Body of pancreas (tissue), 4 donors: ENCODE measurements around the gene CYFIP2. TPM values are rescaled to one million over a fixed set of nuclear protein-coding genes. Genes with fewer than 3 reads are reported as not detected.

Experiments used
- ATAC-seq: fragments of 150-250 bp; one replicate; pipeline ENCODE4 v1.9.1; 2016
- DNase-seq, 4 donors: peaks; one replicate each; pipeline ENCODE4 v3.0.0-alpha.2; 2019
- H3K27ac ChIP-seq, 4 donors: fragments of 200-600 bp; sonication (generic); 1 replicate in 3 of 4; 2 replicates in 1 of 4; pipeline versions ENCODE4 v1.5.1 to v1.6.1; 2016 to 2019; ENCODE audit warnings: mild to moderate bottlenecking in 1 of 4, mixed read lengths in 1 of 4, moderate library complexity in 1 of 4
- H3K27me3 ChIP-seq, 2 donors: fragments of 200-600 bp; sonication (generic); one replicate each; pipeline ENCODE4 v1.6.0; 2016; ENCODE audit warnings: mild to moderate bottlenecking in 1 of 2
- H3K36me3 ChIP-seq, 2 donors: fragments of 200-600 bp; sonication (generic); replicated peaks in 1 of 2; 2 replicates each; pipeline ENCODE4 v1.5.1; 2016; ENCODE audit warnings: low read depth in 2 of 2; ENCODE audit not compliant: insufficient read depth in 1 of 2
- H3K4me1 ChIP-seq: fragments of 200-600 bp; sonication (generic); one replicate; pipeline ENCODE4 v1.6.0; 2016
- H3K4me3 ChIP-seq, 2 donors: fragments of 200-600 bp; sonication (generic); 1 replicate in 1 of 2; 2 replicates in 1 of 2; pipeline ENCODE4 v1.5.1; 2016 to 2019
- H3K9me3 ChIP-seq, 3 donors: fragments of 200-600 bp; sonication (generic); 1 replicate in 2 of 3; 2 replicates in 1 of 3; pipeline ENCODE4 v1.5.1; 2016
- CTCF ChIP-seq, 7 experiments: fragments of 450-650 bp in 4 of 7; fragments of 200-600 bp in 3 of 7; sonication (generic) in 3 of 7; IDR thresholded peaks; one replicate each; pipeline ENCODE4 v1.5.1; 2016 to 2019; ENCODE audit warnings: antibody characterized with exemption in 7 of 7
- POLR2A ChIP-seq, 3 donors: fragments of 450-650 bp; IDR thresholded peaks; one replicate each; pipeline ENCODE4 v1.6.1; 2016; ENCODE audit warnings: antibody characterized with exemption in 3 of 3, mild to moderate bottlenecking in 2 of 3
- WGBS, 2 donors: methylation state at CpG; one replicate each; pipeline ENCODE4 v1.1.5; 2017; 5-methylcytosine and 5-hydroxymethylcytosine counted together
- intact Hi-C: fragments of 100-400 bp; cut with DNase I; formaldehyde crosslinking; loops from one replicate; pipeline ENCODE4 v1.15.1; 2023
- total RNA-seq, 2 donors: library from RNA; depleted of rRNA; stranded (reverse); fragments of >200 nt; gene quantifications; one replicate each; pipeline ENCODE4 v1.1.0, GENCODE V29; 2016

The CYFIP2 gene
- total RNA-seq, 2 donors from 2014 or later = 15.6 to 22.1 TPM

- DNase-seq = no peak
- 88 to 89% methylated on average over 2 of the region's 2 CpGs for WGBS, 2 donors
- ATAC-seq = no peak
- Histone ChIP-seq H3K27ac (no peak overlapping the region), H3K36me3 (peaks cover 0 to 4% of the 10 kb centered on the region in 2 donors), H3K9me3 (no peaks in the 10 kb centered on the region), H3K4me1 (no peaks in the 10 kb centered on the region), H3K27me3 (no peaks in the 10 kb centered on the region), H3K4me3 (no peak overlapping the region)
- no peak for TF ChIP-seq POLR2A (IDR thresholded peaks at IDR 0.05)
- TF ChIP-seq CTCF (IDR thresholded peaks at IDR 0.05) = no peak
- intact Hi-C loops = no loop called here
These were observed 93.6 kb downstream of the CYFIP2 start for GRCh38 chr5:157359356-157360055.

GRCh38 chr5:157362012-157362411, 96.1 kb downstream of the CYFIP2 start:
- no peak for ATAC-seq
- 60 to 71% methylated on average over 3 of the region's 3 CpGs for WGBS, 2 donors
- intact Hi-C loops = no loop called here
- no peak overlapping the region for H3K27ac ChIP-seq
- H3K36me3 ChIP-seq = peaks cover 0 to 4% of the 10 kb centered on the region in 2 donors
- no peaks in the 10 kb centered on the region for H3K9me3 ChIP-seq
- no peak overlapping the region for H3K4me3 ChIP-seq
- DNase-seq = no peak
- no peaks in the 10 kb centered on the region for H3K27me3 ChIP-seq
- no peaks in the 10 kb centered on the region for H3K4me1 ChIP-seq
- TF ChIP-seq POLR2A (IDR thresholded peaks at IDR 0.05) (no peak), CTCF (IDR thresholded peaks at IDR 0.05) (no peak)

- Histone ChIP-seq H3K4me1 (no peaks in the 10 kb centered on the region), H3K36me3 (peaks cover 0 to 4% of the 10 kb centered on the region in 2 donors), H3K4me3 (no peak overlapping the region), H3K9me3 (no peaks in the 10 kb centered on the region), H3K27ac (no peak overlapping the region), H3K27me3 (no peaks in the 10 kb centered on the region)
- intact Hi-C loops = no loop called here
- TF ChIP-seq POLR2A (IDR thresholded peaks at IDR 0.05) (no peak), CTCF (IDR thresholded peaks at IDR 0.05) (no peak)
- DNase-seq (no peak), ATAC-seq (no peak)
- 67 to 72% methylated on average over 4 of the region's 4 CpGs for WGBS, 2 donors
These were observed 96.6 kb downstream of the CYFIP2 start for GRCh38 chr5:157362502-157362901.

- H3K27ac ChIP-seq = no peak overlapping the region
- 85 to 92% methylated on average over 7 of the region's 7 CpGs for WGBS, 2 donors
- H3K9me3 ChIP-seq = no peaks in the 10 kb centered on the region
- no peak overlapping the region for H3K4me3 ChIP-seq
- TF ChIP-seq CTCF (IDR thresholded peaks at IDR 0.05) (no peak), POLR2A (IDR thresholded peaks at IDR 0.05) (no peak)
- intact Hi-C loops = no loop called here
- peaks cover 0 to 4% of the 10 kb centered on the region in 2 donors for H3K36me3 ChIP-seq
- ATAC-seq (no peak), DNase-seq (no peak)
- H3K4me1 ChIP-seq = no peaks in the 10 kb centered on the region
- no peaks in the 10 kb centered on the region for H3K27me3 ChIP-seq
These were observed 97.1 kb downstream of the CYFIP2 start for GRCh38 chr5:157362982-157363381.

- DNase-seq (no peak), ATAC-seq (no peak)
- TF ChIP-seq CTCF (IDR thresholded peaks at IDR 0.05) (no peak), POLR2A (IDR thresholded peaks at IDR 0.05) (no peak)
- Histone ChIP-seq H3K27ac (no peak overlapping the region), H3K36me3 (peaks cover 0 to 4% of the 10 kb centered on the region in 2 donors), H3K4me1 (no peaks in the 10 kb centered on the region), H3K9me3 (no peaks in the 10 kb centered on the region), H3K4me3 (no peak overlapping the region), H3K27me3 (no peaks in the 10 kb centered on the region)
- intact Hi-C loops = no loop called here
- 85 to 87% methylated on average over 2 of the region's 2 CpGs for WGBS, 2 donors
These were observed 99.8 kb downstream of the CYFIP2 start for GRCh38 chr5:157365732-157366131.
